GM12878 (cell line): ENCODE results near the gene RASSF4. TPM values are rescaled to one million over a fixed set of nuclear protein-coding genes. Genes with fewer than 3 reads are reported as not detected.

Experiments
- ATAC-seq: fragments of 200-7000 bp; cut with Tn5 transposase; 3 replicates; pipeline ENCODE4 v1.9.1; 2020; ENCODE audit warnings: mild to moderate bottlenecking, moderate library complexity
- BruUV-seq: library from RNA; stranded (reverse); fragments of 400-500 nt; replicated peaks from 2 replicates; lab custom pipeline; 2021; lab: Mats Ljungman, UMichigan
- CTCF ChIA-PET: fragments of 300-600 bp; sonication (Branson Sonifier 250); formaldehyde crosslinking; extraction: SDS; loops from one replicate; lab custom pipeline; 2021; ENCODE audit warnings: inconsistent platforms; lab: Yijun Ruan, JAX
- POLR2A ChIA-PET: fragments of 350-600 bp; formaldehyde crosslinking; extraction: SDS; loops from one replicate; lab custom pipeline; 2021; ENCODE audit warnings: inconsistent platforms; lab: Charles Lee
- RAD21 ChIA-PET: fragments of 300-600 bp; sonication (Branson Sonifier 250); formaldehyde crosslinking; loops from one replicate; lab custom pipeline; 2023; ENCODE audit warnings: antibody characterized with exemption; ENCODE audit not compliant: unreplicated experiment; lab: Charles Lee
- SMC1A ChIA-PET: fragments of 300-600 bp; sonication (Branson Sonifier 250); formaldehyde crosslinking; loops from one replicate; lab custom pipeline; 2023; ENCODE audit not compliant: unreplicated experiment, uncharacterized antibody; lab: Charles Lee
- DNase-seq: peaks from one replicate; pipeline ENCODE4 v3.0.0-alpha.2; 2011; ENCODE audit warnings: low read depth, low spot score
- FAIRE-seq: peaks from 3 replicates; lab custom pipeline; 2011; peaks lifted over from hg19 to GRCh38; lab: Jason Lieb, UNC
- H2AFZ ChIP-seq: 2 replicates; pipeline ENCODE4 v1.6.0; 2011; ENCODE audit warnings: low read depth, low read length, control low read depth; ENCODE audit not compliant: control insufficient read depth
- H3K27ac ChIP-seq: 2 replicates; pipeline ENCODE4 v1.5.1; 2011; ENCODE audit warnings: control low read depth; ENCODE audit not compliant: control insufficient read depth, insufficient read depth
- H3K27me3 ChIP-seq, 2 experiments: replicated peaks in 1 of 2; 2 replicates each; pipeline versions ENCODE4 v1.6.0 to v1.6.1; 2011; ENCODE audit warnings: low read length in 1 of 2; ENCODE audit not compliant: control insufficient read depth in 2 of 2, insufficient read depth in 2 of 2
- H3K36me3 ChIP-seq, 2 experiments: 2 replicates each; pipeline ENCODE4 v1.5.1; 2011; ENCODE audit warnings: low read length in 1 of 2; ENCODE audit not compliant: control insufficient read depth in 2 of 2, insufficient read depth in 2 of 2
- H3K4me1 ChIP-seq: 2 replicates; pipeline ENCODE4 v1.6.1; 2011; ENCODE audit warnings: mild to moderate bottlenecking, low read length, moderate library complexity, mixed read lengths; ENCODE audit not compliant: control insufficient read depth, insufficient read depth
- H3K4me2 ChIP-seq: 2 replicates; pipeline ENCODE4 v1.6.0; 2011; ENCODE audit warnings: control low read depth; ENCODE audit not compliant: control insufficient read depth, insufficient read depth
- H3K4me3 ChIP-seq: fragments of 200-600 bp; sonication (generic); 2 replicates; pipeline ENCODE4 v1.5.1; 2016
- H3K79me2 ChIP-seq: 2 replicates; pipeline ENCODE4 v1.6.0; 2011; ENCODE audit warnings: low read length; ENCODE audit not compliant: control insufficient read depth, insufficient read depth
- H3K9ac ChIP-seq: 2 replicates; pipeline ENCODE4 v1.8.0; 2011; ENCODE audit warnings: low read length, control low read depth, mixed read lengths; ENCODE audit not compliant: control insufficient read depth, insufficient read depth
- H3K9me3 ChIP-seq: replicated peaks from 3 replicates; pipeline ENCODE4 v1.5.1; 2011; ENCODE audit warnings: mild to moderate bottlenecking, low read length; ENCODE audit not compliant: control insufficient read depth, insufficient read depth
- H4K20me1 ChIP-seq: 2 replicates; pipeline ENCODE4 v1.6.0; 2011; ENCODE audit not compliant: control insufficient read depth, insufficient read depth
- BHLHE40 ChIP-seq, 2 experiments: fragments of 450-650 bp in 1 of 2; IDR thresholded peaks; 2 replicates each; pipeline ENCODE4 v1.6.1; 2011 to 2017; ENCODE audit warnings: low read depth in 2 of 2, borderline replicate concordance in 1 of 2, improper control_type of control experiment in 1 of 2, low read length in 1 of 2, mild to moderate bottlenecking in 1 of 2
- CHD4 ChIP-seq: fragments of 200-600 bp; sonication (generic); IDR thresholded peaks from 2 replicates; pipeline ENCODE4 v1.6.1; 2016; ENCODE audit warnings: mild to moderate bottlenecking
- DPF2 ChIP-seq: fragments of 450-650 bp; IDR thresholded peaks from 2 replicates; pipeline ENCODE4 v1.6.1; 2017; ENCODE audit warnings: mild to moderate bottlenecking
- EP300 ChIP-seq, 2 experiments: fragments of 150-350 bp in 1 of 2; IDR thresholded peaks; 2 replicates each; pipeline ENCODE4 v1.6.1; 2011 to 2012; ENCODE audit warnings: low read depth in 2 of 2, low read length in 2 of 2, borderline replicate concordance in 1 of 2, improper control_type of control experiment in 1 of 2, inconsistent platforms in 1 of 2; ENCODE audit not compliant: control insufficient read depth in 1 of 2
- HDGF ChIP-seq: fragments of 450-650 bp; IDR thresholded peaks from 2 replicates; pipeline ENCODE4 v1.6.1; 2016; ENCODE audit warnings: antibody characterized with exemption
- IKZF1 ChIP-seq: fragments of 450-650 bp; conservative IDR thresholded peaks from 2 replicates; pipeline ENCODE4 v1.6.1; 2017; ENCODE audit warnings: antibody characterized with exemption, mild to moderate bottlenecking
- MEF2B ChIP-seq: fragments of 450-650 bp; IDR thresholded peaks from 2 replicates; pipeline ENCODE4 v1.6.1; 2018; ENCODE audit warnings: mild to moderate bottlenecking, moderate library complexity; ENCODE audit not compliant: partially characterized antibody, poor library complexity, severe bottlenecking
- MTA2 ChIP-seq: fragments of 450-650 bp; IDR thresholded peaks from 2 replicates; pipeline ENCODE4 v1.6.1; 2016; ENCODE audit warnings: low read depth, mild to moderate bottlenecking, moderate library complexity
- NBN ChIP-seq: fragments of 450-650 bp; IDR thresholded peaks from 2 replicates; pipeline ENCODE4 v1.6.1; 2016
- NR2F1 ChIP-seq: fragments of 450-650 bp; conservative IDR thresholded peaks from 2 replicates; pipeline ENCODE4 v1.6.1; 2017; ENCODE audit warnings: mild to moderate bottlenecking
- RAD51 ChIP-seq: fragments of 450-650 bp; IDR thresholded peaks from 2 replicates; pipeline ENCODE4 v1.6.1; 2016; ENCODE audit warnings: moderate library complexity, mild to moderate bottlenecking, inconsistent platforms
- RELA ChIP-seq: fragments of 450-650 bp; IDR thresholded peaks from 2 replicates; pipeline ENCODE4 v1.8.0; 2014; ENCODE audit warnings: borderline replicate concordance; ENCODE audit not compliant: partially characterized antibody
- RUNX3 ChIP-seq: IDR thresholded peaks from 2 replicates; pipeline ENCODE4 v1.6.1; 2012; ENCODE audit warnings: low read length, inconsistent platforms
- TBL1XR1 ChIP-seq: IDR thresholded peaks from 2 replicates; pipeline ENCODE4 v1.6.1; 2012; ENCODE audit warnings: low read depth, low read length, improper control_type of control experiment
- YBX1 ChIP-seq: fragments of 450-650 bp; IDR thresholded peaks from 2 replicates; pipeline ENCODE4 v1.6.1; 2016; ENCODE audit warnings: antibody characterized with exemption
- ZNF24 ChIP-seq: fragments of 450-650 bp; IDR thresholded peaks from 2 replicates; pipeline ENCODE4 v1.6.1; 2017; ENCODE audit warnings: antibody characterized with exemption, mild to moderate bottlenecking
- ZNF274 ChIP-seq: IDR thresholded peaks from one replicate; pipeline ENCODE4 v1.8.0; 2011; ENCODE audit not compliant: insufficient read length, insufficient read depth
- WGBS: methylation state at CpG from one replicate; pipeline ENCODE4 v1.1.6; 2016; ENCODE audit warnings: low lambda C conversion rate; ENCODE audit not compliant: insufficient replicate concordance, insufficient coverage; ENCODE audit errors: missing lambda C conversion rate; 5-methylcytosine and 5-hydroxymethylcytosine counted together
- in situ Hi-C: fragments of 300-500 bp; cut with MboI; formaldehyde crosslinking; loops from 9 replicates; pipeline ENCODE4 v1.14.3; 2018; ENCODE audit warnings: mixed read lengths
- intact Hi-C: fragments of 100-400 bp; cut with micrococcal nuclease; formaldehyde crosslinking; loops from one replicate; pipeline ENCODE4 v1.14.2; 2022; ENCODE audit not compliant: unreplicated experiment
- polyA plus RNA-seq, 11 experiments: library from polyadenylated mRNA; depleted of rRNA in 4 of 11; unstranded in 6 of 11; stranded (reverse) in 5 of 11; fragments of >200 nt; fragmentation: Nextera tagmentation in 4 of 11; fragmentation: Illumina TruSeq in 1 of 11; extraction: Ambion mirVana in 4 of 11; extraction: Trizol in 1 of 11; gene quantifications; 1 replicate in 1 of 11; 2 replicates in 10 of 11; pipeline versions ENCODE4 v1.2.1 to v1.2.3, GENCODE V29; 2011 to 2016; ENCODE audit warnings: inconsistent platforms in 2 of 11, missing spikeins in 2 of 11, low read depth in 1 of 11
- total RNA-seq, 4 experiments: library from RNA; depleted of rRNA in 3 of 4; stranded (reverse); fragments of >200 nt in 3 of 4; fragmentation: Illumina TruSeq in 1 of 4; extraction: Trizol in 1 of 4; gene quantifications; 2 replicates each; pipeline versions ENCODE4 v1.2.1 to v1.2.3, GENCODE V29; 2013 to 2021
- TF ChIP-seq, protein P1 (sequence below): fragments of 450-650 bp; IDR thresholded peaks from 2 replicates; pipeline ENCODE4 v1.6.1; 2016; ENCODE audit warnings: mild to moderate bottlenecking
- TF ChIP-seq, protein P2 (sequence below): fragments of 450-650 bp; IDR thresholded peaks from 2 replicates; pipeline ENCODE4 v1.6.1; 2016; ENCODE audit warnings: mild to moderate bottlenecking

RASSF4 gene
- total and polyA plus RNA-seq, 10 of the 15 experiments (the other 5 are each of a cell fraction or from before 2014, with no cell fraction given): 3.7 to 71.1 (median 16.8) TPM

DNA sequence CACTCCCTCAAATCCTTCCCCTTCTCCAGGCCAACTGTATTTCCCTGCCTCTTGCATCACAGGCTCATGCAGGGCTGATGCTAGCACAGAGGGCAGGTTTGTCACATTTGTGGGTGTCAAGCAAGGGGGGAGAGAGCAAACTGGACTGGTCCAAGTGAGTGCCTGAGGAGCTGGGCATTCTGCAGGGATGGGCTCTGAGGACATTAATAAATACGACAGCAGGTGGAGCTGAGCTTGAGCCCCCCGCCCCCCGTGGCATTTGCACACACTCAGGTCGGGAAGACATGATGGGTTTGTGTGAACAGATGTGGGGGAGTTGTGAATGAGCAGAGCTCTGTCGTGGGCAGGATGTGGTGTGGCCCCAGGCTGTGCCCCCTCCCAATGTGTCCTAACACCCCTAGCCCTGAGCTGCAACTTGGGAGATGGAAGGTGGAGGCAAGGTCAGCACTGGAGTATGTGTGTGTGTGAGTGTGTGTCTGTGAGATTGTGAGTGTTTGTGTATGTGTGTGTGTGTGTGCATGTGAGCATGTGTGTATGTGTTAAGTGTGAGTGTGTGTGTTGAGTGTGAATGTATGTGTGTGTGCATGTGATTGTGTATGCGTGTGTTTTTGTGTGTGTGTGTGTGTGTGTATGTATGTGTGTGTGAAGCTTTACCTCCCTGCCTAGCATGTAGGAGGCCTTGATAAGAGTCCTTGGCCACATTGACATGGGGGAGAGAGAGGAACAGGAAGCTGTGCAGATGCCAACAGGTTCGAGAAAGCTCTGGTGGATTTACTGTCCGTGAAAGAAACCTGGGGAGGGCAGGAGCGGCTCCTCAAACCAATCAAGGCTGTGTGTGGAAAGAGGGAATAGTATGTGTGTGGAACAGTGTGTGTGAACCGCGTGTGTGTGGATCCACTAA is 9.1 kb downstream of the RASSF4 start:
- SMC1A ChIA-PET: interaction anchor here (0.9 to 9.3 kb wide), 7 partner anchors 7 to 34 kb away, joined by 3 to 147 read pairs (median 25); partner anchors contain the start of gene DEPP1
- FAIRE-seq: no peak
- no peaks in the 10 kb centered on the region for H4K20me1 ChIP-seq
- intact Hi-C loops: loop anchor here (10.0 kb wide), 2 partner anchors 406 to 1824 kb away; partner anchors contain the start of gene ALOX5
- H3K27me3 ChIP-seq: no peaks in the 10 kb centered on the region
- RAD21 ChIA-PET: interaction anchor here (1.9 to 9.2 kb wide), 4 partner anchors 9 to 35 kb away, joined by 4 to 124 read pairs (median 47); partner anchors contain the start of genes DEPP1 and RASSF4
- 59% methylated on average over 11 of the region's 11 CpGs for WGBS
- no TSS peak for BruUV-seq
- TF ChIP-seq ZNF274: no peak
- no peak for TF ChIP-seq CHD4
- TF ChIP-seq, protein P1, sequence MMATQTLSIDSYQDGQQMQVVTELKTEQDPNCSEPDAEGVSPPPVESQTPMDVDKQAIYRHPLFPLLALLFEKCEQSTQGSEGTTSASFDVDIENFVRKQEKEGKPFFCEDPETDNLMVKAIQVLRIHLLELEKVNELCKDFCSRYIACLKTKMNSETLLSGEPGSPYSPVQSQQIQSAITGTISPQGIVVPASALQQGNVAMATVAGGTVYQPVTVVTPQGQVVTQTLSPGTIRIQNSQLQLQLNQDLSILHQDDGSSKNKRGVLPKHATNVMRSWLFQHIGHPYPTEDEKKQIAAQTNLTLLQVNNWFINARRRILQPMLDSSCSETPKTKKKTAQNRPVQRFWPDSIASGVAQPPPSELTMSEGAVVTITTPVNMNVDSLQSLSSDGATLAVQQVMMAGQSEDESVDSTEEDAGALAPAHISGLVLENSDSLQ: 0 out of 2 replicates have a peak, but pooled peaks have one; percentile 8
- peak; percentile 70 for TF ChIP-seq NR2F1
- TF ChIP-seq RAD51: no peak
- TF ChIP-seq YBX1: 0 out of 2 replicates have a peak, but pooled peaks have one; percentile 10
- peak; percentile 16 for TF ChIP-seq MEF2B
- peak in 1 of 2 experiments; percentile 14; a peak in 1 of 4 replicates for TF ChIP-seq EP300 (IDR thresholded peaks at IDR 0.05; ENCODE audit: borderline replicate concordance in 1 of 2, control insufficient read depth in 1 of 2, low read depth in 2 of 2, low read length in 2 of 2)
- TF ChIP-seq TBL1XR1: no peak
- TF ChIP-seq IKZF1: peak; percentile 52; the same call in 1 of the 2 replicates
- TF ChIP-seq RUNX3: peak; percentile 57; the same call in 1 of the 2 replicates
- peak; percentile 96 for TF ChIP-seq NBN
- peak; percentile 66; the same call in 1 of the 2 replicates for TF ChIP-seq DPF2
- TF ChIP-seq MTA2: peak; percentile 23
- TF ChIP-seq RELA: no peak
- TF ChIP-seq HDGF: peak; percentile 99
- TF ChIP-seq BHLHE40 (IDR thresholded peaks at IDR 0.05; ENCODE audit: borderline replicate concordance in 1 of 2, low read depth in 2 of 2, low read length in 1 of 2): 0 out of 4 replicates have a peak, but pooled peaks of 1 of the 2 experiments have one; percentile 23
- TF ChIP-seq, protein P2, sequence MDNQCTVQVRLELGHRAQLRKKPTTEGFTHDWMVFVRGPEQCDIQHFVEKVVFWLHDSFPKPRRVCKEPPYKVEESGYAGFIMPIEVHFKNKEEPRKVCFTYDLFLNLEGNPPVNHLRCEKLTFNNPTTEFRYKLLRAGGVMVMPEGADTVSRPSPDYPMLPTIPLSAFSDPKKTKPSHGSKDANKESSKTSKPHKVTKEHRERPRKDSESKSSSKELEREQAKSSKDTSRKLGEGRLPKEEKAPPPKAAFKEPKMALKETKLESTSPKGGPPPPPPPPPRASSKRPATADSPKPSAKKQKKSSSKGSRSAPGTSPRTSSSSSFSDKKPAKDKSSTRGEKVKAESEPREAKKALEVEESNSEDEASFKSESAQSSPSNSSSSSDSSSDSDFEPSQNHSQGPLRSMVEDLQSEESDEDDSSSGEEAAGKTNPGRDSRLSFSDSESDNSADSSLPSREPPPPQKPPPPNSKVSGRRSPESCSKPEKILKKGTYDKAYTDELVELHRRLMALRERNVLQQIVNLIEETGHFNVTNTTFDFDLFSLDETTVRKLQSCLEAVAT: peak; percentile 54; the same call in 1 of the 2 replicates
- TF ChIP-seq ZNF24: no peak
- TF ChIP-seq, all 136 proteins: peak for 13
- DNase-seq (no peak), ATAC-seq (no peak)
- Histone ChIP-seq H3K79me2 (peaks cover 9% of the 10 kb centered on the region; the same call in 1 of the 2 replicates), H3K4me1 (peaks cover 68% of the 10 kb centered on the region), H3K4me3 (no peak overlapping the region), H3K4me2 (peak overlapping the region; percentile 9), H3K36me3 (peaks cover 0 to 8% of the 10 kb centered on the region in 2 experiments; a peak in 2 of 4 replicates), H3K9me3 (no peaks in the 10 kb centered on the region), H3K9ac (no peak overlapping the region), H2AFZ (no peak overlapping the region), H3K27ac (peak overlapping the region; percentile 85)
- in situ Hi-C loops: loop anchor here (10.0 to 25.0 kb wide), 2 partner anchors 1564 to 1806 kb away; partner anchors contain the start of gene HNRNPF
- CTCF ChIA-PET: interaction anchor here (1.2 to 9.1 kb wide), 4 partner anchors 12 to 35 kb away, joined by 5 to 116 read pairs (median 43); partner anchors contain the start of gene ZNF22
- POLR2A ChIA-PET: interaction anchor here (1.0 to 14.0 kb wide), 5 partner anchors 10 to 36 kb away, joined by 3 to 174 read pairs (median 3); partner anchors contain the start of genes DEPP1 and ZNF22
